Panc1 (cell line): ENCODE results near the gene P3R3URF. TPM values are rescaled to one million over a fixed set of nuclear protein-coding genes. Genes with fewer than 3 reads are reported as not detected.

Experiments used
- ATAC-seq: fragments of 200-7000 bp; cut with Tn5 transposase; 2 replicates; pipeline ENCODE4 v1.9.1; 2020; ENCODE audit warnings: mild to moderate bottlenecking, moderate library complexity
- BruUV-seq: library from RNA; stranded (reverse); fragments of 400-500 nt; replicated peaks from 2 replicates; lab custom pipeline; 2021; lab: Mats Ljungman, UMichigan
- CTCF ChIA-PET: fragments of 300-600 bp; sonication (Branson Sonifier 250); formaldehyde crosslinking; loops from one replicate; lab custom pipeline; 2022; ENCODE audit warnings: antibody characterized with exemption; lab: Charles Lee
- POLR2A ChIA-PET: fragments of 300-600 bp; sonication (Branson Sonifier 250); formaldehyde crosslinking; loops from one replicate; lab custom pipeline; 2022; ENCODE audit warnings: antibody characterized with exemption; lab: Charles Lee
- DNase-seq: peaks from one replicate; pipeline ENCODE4 v3.0.0-alpha.2; 2010; ENCODE audit warnings: low read depth, low spot score
- H3K27ac ChIP-seq: 2 replicates; pipeline ENCODE4 v1.5.1; 2011; ENCODE audit warnings: mild to moderate bottlenecking, low read length, inconsistent platforms
- H3K27me3 ChIP-seq: fragments of 200-500 bp; sonication (Bioruptor generic); 2 replicates; pipeline ENCODE4 v1.6.0; 2014; ENCODE audit warnings: low read length, inconsistent platforms; ENCODE audit not compliant: control insufficient read depth, insufficient read depth
- H3K36me3 ChIP-seq: fragments of 200-500 bp; sonication (Bioruptor generic); 2 replicates; pipeline ENCODE4 v1.5.1; 2014; ENCODE audit warnings: inconsistent platforms, mild to moderate bottlenecking, low read length, moderate library complexity; ENCODE audit not compliant: control insufficient read depth, insufficient read depth
- H3K4me1 ChIP-seq: 2 replicates; pipeline ENCODE4 v1.5.1; 2011; ENCODE audit warnings: inconsistent platforms, mild to moderate bottlenecking, low read length, moderate library complexity; ENCODE audit not compliant: control insufficient read depth, insufficient read depth
- H3K4me3 ChIP-seq, 2 experiments: 2 replicates each; pipeline ENCODE4 v1.5.1; 2011 to 2012; ENCODE audit warnings: low read depth in 2 of 2, low read length in 2 of 2, mild to moderate bottlenecking in 2 of 2, inconsistent platforms in 1 of 2, moderate library complexity in 1 of 2
- H3K9me3 ChIP-seq: fragments of 200-500 bp; sonication (Bioruptor generic); 2 replicates; pipeline ENCODE4 v1.5.1; 2014; ENCODE audit warnings: low read depth, mild to moderate bottlenecking, inconsistent platforms, low read length, moderate library complexity; ENCODE audit not compliant: control insufficient read depth, insufficient read depth
- POLR2AphosphoS5 ChIP-seq: IDR thresholded peaks from 2 replicates; pipeline ENCODE4 v1.6.1; 2012; ENCODE audit warnings: mild to moderate bottlenecking, low read depth, low read length, moderate library complexity
- SIN3A ChIP-seq: IDR thresholded peaks from 2 replicates; pipeline ENCODE4 v1.6.1; 2012; ENCODE audit warnings: low read depth, mild to moderate bottlenecking, low read length, moderate library complexity, borderline replicate concordance; ENCODE audit not compliant: insufficient read depth
- TCF7L2 ChIP-seq: IDR thresholded peaks from 2 replicates; pipeline ENCODE4 v1.6.1; 2011; ENCODE audit warnings: mild to moderate bottlenecking, low read depth, low read length, inconsistent platforms
- in situ Hi-C: cut with HindIII; loops from 2 replicates; pipeline ENCODE4 v1.10.0; 2016; ENCODE audit warnings: low sequenced_read_pairs, low pct_unique_long_range_greater_than_20kb
- intact Hi-C: fragments of 100-400 bp; cut with micrococcal nuclease; formaldehyde crosslinking; loops from one replicate; pipeline ENCODE4 v1.10.0; 2022; ENCODE audit not compliant: unreplicated experiment
- total RNA-seq: library from RNA; stranded (reverse); gene quantifications from one replicate; pipeline ENCODE4 v1.2.1, GENCODE V29; 2021; ENCODE audit not compliant: unreplicated experiment
- TF ChIP-seq, protein P1 (sequence below), 2 experiments: IDR thresholded peaks; 2 replicates each; pipeline ENCODE4 v1.6.1; 2011 to 2012; ENCODE audit warnings: low read depth in 2 of 2, control low read depth in 1 of 2, low read length in 1 of 2, mild to moderate bottlenecking in 1 of 2, moderate library complexity in 1 of 2; ENCODE audit not compliant: insufficient read depth in 1 of 2
- TF ChIP-seq, protein P2 (sequence below): fragments of 450-650 bp; IDR thresholded peaks from 2 replicates; pipeline ENCODE4 v1.5.1; 2017; ENCODE audit warnings: mild to moderate bottlenecking

P3R3URF gene
- total RNA-seq, 1 experiment from 2014 or later: not detected

DNA sequence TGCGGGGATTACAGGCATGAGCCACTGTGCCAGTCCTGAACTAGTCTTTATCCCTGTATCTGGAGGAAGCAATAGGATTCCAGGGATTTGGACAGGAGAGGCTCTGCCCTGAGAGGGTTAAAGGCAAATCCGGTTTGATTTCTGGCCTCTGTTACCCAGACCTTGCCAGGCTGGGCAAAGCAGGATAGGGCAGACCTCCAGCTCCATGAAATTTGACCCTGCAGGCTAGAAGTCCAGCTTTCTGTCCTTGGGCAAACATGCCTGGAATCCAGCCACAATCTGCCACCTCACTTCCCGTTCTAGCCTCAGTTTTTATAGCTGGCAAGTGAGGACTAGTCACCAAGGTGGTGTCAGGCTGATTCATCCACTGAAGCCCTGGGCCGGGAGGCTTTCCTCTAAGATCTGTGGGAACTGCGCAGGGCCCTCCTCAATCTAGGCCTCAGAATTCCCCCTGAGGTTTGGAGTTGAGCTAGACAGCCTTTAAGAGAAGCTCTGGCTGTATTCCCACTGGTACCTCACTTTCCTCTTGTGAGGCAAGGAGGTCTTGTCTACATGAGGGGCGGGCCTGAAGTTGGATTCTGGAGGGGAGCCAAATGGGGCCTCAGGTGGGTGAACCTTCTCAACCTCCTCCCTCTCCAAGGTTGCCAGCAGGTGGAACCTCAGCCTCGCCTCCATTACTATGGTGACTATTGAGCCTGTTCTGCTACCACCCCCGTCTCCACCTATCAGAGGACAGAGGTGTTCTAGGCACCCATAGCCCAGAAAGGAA lies 7.0 kb upstream of the P3R3URF start:
- Histone ChIP-seq H3K9me3 (no peaks in the 10 kb centered on the region), H3K4me3 (0 out of 4 replicates have a peak overlapping the region, but pooled peaks of 1 of the 2 experiments have one; percentile 1), H3K27ac (peak overlapping the region; percentile 66), H3K36me3 (no peaks in the 10 kb centered on the region), H3K27me3 (no peaks in the 10 kb centered on the region), H3K4me1 (peaks cover 69% of the 10 kb centered on the region)
- peak; percentile 99 for DNase-seq
- ChIA-PET CTCF (interaction anchor here (2.7 kb wide), 1 partner anchor 40 kb away, joined by 17 read pairs; no protein-coding TSS in a partner anchor), POLR2A (interaction anchor here (0.6 to 1.8 kb wide), 4 partner anchors 11 to 1383 kb away, joined by 3 to 11 read pairs (median 5); partner anchors contain the start of gene RAD54L)
- peak; percentile 90 for TF ChIP-seq POLR2AphosphoS5
- peak; percentile 42; the same call in 1 of the 2 replicates for TF ChIP-seq TCF7L2
- TF ChIP-seq, protein P1, sequence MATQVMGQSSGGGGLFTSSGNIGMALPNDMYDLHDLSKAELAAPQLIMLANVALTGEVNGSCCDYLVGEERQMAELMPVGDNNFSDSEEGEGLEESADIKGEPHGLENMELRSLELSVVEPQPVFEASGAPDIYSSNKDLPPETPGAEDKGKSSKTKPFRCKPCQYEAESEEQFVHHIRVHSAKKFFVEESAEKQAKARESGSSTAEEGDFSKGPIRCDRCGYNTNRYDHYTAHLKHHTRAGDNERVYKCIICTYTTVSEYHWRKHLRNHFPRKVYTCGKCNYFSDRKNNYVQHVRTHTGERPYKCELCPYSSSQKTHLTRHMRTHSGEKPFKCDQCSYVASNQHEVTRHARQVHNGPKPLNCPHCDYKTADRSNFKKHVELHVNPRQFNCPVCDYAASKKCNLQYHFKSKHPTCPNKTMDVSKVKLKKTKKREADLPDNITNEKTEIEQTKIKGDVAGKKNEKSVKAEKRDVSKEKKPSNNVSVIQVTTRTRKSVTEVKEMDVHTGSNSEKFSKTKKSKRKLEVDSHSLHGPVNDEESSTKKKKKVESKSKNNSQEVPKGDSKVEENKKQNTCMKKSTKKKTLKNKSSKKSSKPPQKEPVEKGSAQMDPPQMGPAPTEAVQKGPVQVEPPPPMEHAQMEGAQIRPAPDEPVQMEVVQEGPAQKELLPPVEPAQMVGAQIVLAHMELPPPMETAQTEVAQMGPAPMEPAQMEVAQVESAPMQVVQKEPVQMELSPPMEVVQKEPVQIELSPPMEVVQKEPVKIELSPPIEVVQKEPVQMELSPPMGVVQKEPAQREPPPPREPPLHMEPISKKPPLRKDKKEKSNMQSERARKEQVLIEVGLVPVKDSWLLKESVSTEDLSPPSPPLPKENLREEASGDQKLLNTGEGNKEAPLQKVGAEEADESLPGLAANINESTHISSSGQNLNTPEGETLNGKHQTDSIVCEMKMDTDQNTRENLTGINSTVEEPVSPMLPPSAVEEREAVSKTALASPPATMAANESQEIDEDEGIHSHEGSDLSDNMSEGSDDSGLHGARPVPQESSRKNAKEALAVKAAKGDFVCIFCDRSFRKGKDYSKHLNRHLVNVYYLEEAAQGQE (IDR thresholded peaks at IDR 0.05; ENCODE audit: insufficient read depth in 1 of 2, low read depth in 2 of 2, low read length in 1 of 2): no peak
- intact Hi-C loops (loop anchor here (2.0 kb wide), 1 partner anchor 40 kb away; no protein-coding TSS in a partner anchor), in situ Hi-C loops (no loop called here)
- BruUV-seq: no TSS peak
- peak; percentile 85 for ATAC-seq

DNA sequence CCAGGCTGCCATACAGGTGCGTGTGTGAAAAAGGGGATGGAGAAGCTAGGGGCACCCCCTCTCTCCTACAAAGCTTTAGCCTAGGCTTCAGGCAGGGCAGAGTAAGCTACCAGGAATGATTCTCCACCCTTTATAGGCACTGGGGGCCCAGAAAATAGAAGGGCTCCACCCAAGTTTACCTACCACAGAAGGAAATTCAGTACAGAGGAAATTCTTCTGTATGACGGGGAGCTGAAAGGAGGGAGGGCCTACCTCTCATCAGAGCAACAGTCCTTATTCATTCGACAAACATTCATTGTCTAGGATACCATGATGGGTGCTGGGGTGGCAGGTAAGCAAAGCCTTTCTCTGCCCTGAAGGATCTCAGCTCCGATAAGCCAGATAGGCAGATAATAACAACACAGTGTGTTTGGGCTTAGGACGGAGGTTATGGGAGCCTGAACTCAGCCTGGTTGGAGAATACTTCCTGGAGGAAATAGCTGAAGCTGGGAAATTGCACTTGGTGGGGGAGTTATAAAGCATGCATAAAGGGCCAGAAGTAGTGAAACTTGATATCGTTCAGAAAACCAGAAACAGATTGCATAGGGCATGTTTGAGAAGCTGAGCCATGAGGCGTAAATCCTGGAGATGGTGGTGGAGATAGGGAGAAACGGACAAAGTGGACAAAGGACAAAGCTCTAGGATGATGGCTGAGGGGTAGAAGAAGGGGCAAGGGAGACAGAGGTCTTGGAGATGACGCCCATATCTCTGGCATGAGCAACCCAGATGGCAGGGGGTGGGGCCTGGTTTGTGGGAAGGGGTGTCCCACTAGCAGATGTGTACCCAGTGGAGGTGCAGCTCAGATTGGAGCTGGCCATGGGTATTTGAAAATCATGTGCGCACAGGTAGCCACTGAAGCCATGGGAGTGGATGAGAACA lies 5.3 kb upstream of the P3R3URF start:
- ATAC-seq: 0 out of 2 replicates have a peak, but pooled peaks have one; percentile 2
- POLR2A ChIA-PET: interaction anchor here (0.6 to 0.7 kb wide), 3 partner anchors 52 to 496 kb away, joined by 3 read pairs; no protein-coding TSS in a partner anchor
- DNase-seq: no peak

More for the DNA sequence above, 5.3 kb upstream of the P3R3URF start:
- no peaks in the 10 kb centered on the region for H3K27me3 ChIP-seq
- intact Hi-C loops (loop anchor here (2.0 kb wide), 1 partner anchor 41 kb away; no protein-coding TSS in a partner anchor), in situ Hi-C loops (no loop called here)
- peaks cover 63% of the 10 kb centered on the region for H3K4me1 ChIP-seq
- BruUV-seq: no TSS peak
- peak overlapping the region; percentile 66 for H3K27ac ChIP-seq
- no peak for TF ChIP-seq SIN3A
- TF ChIP-seq, protein P2, sequence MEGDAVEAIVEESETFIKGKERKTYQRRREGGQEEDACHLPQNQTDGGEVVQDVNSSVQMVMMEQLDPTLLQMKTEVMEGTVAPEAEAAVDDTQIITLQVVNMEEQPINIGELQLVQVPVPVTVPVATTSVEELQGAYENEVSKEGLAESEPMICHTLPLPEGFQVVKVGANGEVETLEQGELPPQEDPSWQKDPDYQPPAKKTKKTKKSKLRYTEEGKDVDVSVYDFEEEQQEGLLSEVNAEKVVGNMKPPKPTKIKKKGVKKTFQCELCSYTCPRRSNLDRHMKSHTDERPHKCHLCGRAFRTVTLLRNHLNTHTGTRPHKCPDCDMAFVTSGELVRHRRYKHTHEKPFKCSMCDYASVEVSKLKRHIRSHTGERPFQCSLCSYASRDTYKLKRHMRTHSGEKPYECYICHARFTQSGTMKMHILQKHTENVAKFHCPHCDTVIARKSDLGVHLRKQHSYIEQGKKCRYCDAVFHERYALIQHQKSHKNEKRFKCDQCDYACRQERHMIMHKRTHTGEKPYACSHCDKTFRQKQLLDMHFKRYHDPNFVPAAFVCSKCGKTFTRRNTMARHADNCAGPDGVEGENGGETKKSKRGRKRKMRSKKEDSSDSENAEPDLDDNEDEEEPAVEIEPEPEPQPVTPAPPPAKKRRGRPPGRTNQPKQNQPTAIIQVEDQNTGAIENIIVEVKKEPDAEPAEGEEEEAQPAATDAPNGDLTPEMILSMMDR: no peak
- TF ChIP-seq POLR2AphosphoS5: no peak
- no peak for TF ChIP-seq TCF7L2
- TF ChIP-seq, protein P1 (IDR thresholded peaks at IDR 0.05; ENCODE audit: insufficient read depth in 1 of 2, low read depth in 2 of 2, low read length in 1 of 2): no peak
- H3K9me3 ChIP-seq: no peaks in the 10 kb centered on the region
- CTCF ChIA-PET: interaction anchor here (0.5 to 2.7 kb wide), 7 partner anchors 9 to 206 kb away, joined by 3 to 17 read pairs (median 4); partner anchors contain the start of gene PIK3R3
- H3K4me3 ChIP-seq: peak overlapping the region in 1 of 2 experiments; percentile 21; a peak in 2 of 4 replicates
- H3K36me3 ChIP-seq: no peaks in the 10 kb centered on the region
